T-cell (primary cell): ENCODE results near the gene ADAMTS17. TPM values are rescaled to one million over a fixed set of nuclear protein-coding genes. Genes with fewer than 3 reads are reported as not detected.

Experiments
- ATAC-seq, 4 experiments: fragments of 200-7000 bp in 3 of 4; fragments of 150-1000 bp in 1 of 4; cut with Tn5 transposase; replicated peaks in 1 of 4; 1 replicate in 3 of 4; 2 replicates in 1 of 4; pipeline ENCODE4 v1.10.0; 2021; ENCODE audit warnings: moderate library complexity in 3 of 4, mild to moderate bottlenecking in 2 of 4, moderate number of reproducible peaks in 1 of 4
- CTCF ChIA-PET, 2 donors: fragments of 300-600 bp; sonication (Branson Sonifier 250); formaldehyde crosslinking; loops; one replicate each; lab custom pipeline; 2022; ENCODE audit warnings: antibody characterized with exemption in 2 of 2; lab: Charles Lee
- POLR2A ChIA-PET, 2 donors: fragments of 300-600 bp; sonication (Branson Sonifier 250); formaldehyde crosslinking; loops; one replicate each; lab custom pipeline; 2022; ENCODE audit warnings: antibody characterized with exemption in 2 of 2; lab: Charles Lee
- DNase-seq, 35 experiments: peaks; one replicate each; pipeline versions ENCODE4 v3.0.0 to v3.0.0-alpha.2; 2013 to 2023
- H3K27ac ChIP-seq: one replicate; pipeline ENCODE4 v1.5.1; 2013; ENCODE audit warnings: low read length
- H3K27me3 ChIP-seq, 2 experiments: replicated peaks in 1 of 2; 1 replicate in 1 of 2; 2 replicates in 1 of 2; pipeline versions ENCODE4 v1.6.1 to v1.7.0; 2013; ENCODE audit warnings: low read length in 1 of 2, mixed read lengths in 1 of 2; ENCODE audit not compliant: control insufficient read depth in 2 of 2, insufficient read depth in 2 of 2; ENCODE audit errors: extremely low read depth in 1 of 2
- H3K36me3 ChIP-seq, 2 donors: 1 replicate in 1 of 2; 2 replicates in 1 of 2; pipeline versions ENCODE4 v1.6.1 to v1.7.0; 2013; ENCODE audit warnings: low read length in 1 of 2; ENCODE audit not compliant: control insufficient read depth in 2 of 2, insufficient read depth in 1 of 2; ENCODE audit errors: extremely low read depth in 1 of 2
- H3K4me1 ChIP-seq, 2 experiments: 1 replicate in 1 of 2; 2 replicates in 1 of 2; pipeline versions ENCODE4 v1.6.1 to v1.7.0; 2013; ENCODE audit warnings: low read length in 2 of 2, mixed read lengths in 1 of 2; ENCODE audit not compliant: insufficient read depth in 2 of 2, control insufficient read depth in 1 of 2; ENCODE audit errors: extremely low read depth in 1 of 2
- H3K4me3 ChIP-seq, 2 donors: 1 replicate in 1 of 2; 2 replicates in 1 of 2; pipeline versions ENCODE4 v1.5.1 to v1.7.0; 2013; ENCODE audit warnings: mild to moderate bottlenecking in 2 of 2, low read length in 1 of 2, moderate library complexity in 1 of 2; ENCODE audit not compliant: control insufficient read depth in 1 of 2; ENCODE audit errors: extremely low read depth in 1 of 2
- H3K9me3 ChIP-seq: 2 replicates; pipeline ENCODE4 v1.7.0; 2013
- H3K27ac Mint-ChIP-seq, 2 donors: one replicate each; pipeline ENCODE4 v1.8.0; 2020 to 2021; ENCODE audit warnings: mild to moderate bottlenecking in 2 of 2, mixed read lengths in 2 of 2
- H3K27me3 Mint-ChIP-seq, 2 donors: one replicate each; pipeline ENCODE4 v1.8.0; 2021 to 2022; ENCODE audit warnings: mixed read lengths in 2 of 2
- H3K36me3 Mint-ChIP-seq: one replicate; pipeline ENCODE4 v1.8.0; 2021; ENCODE audit warnings: mixed read lengths
- H3K4me1 Mint-ChIP-seq, 3 donors: one replicate each; pipeline ENCODE4 v1.8.0; 2020 to 2022; ENCODE audit warnings: mixed read lengths in 3 of 3, mild to moderate bottlenecking in 1 of 3
- H3K4me3 Mint-ChIP-seq, 3 donors: one replicate each; pipeline ENCODE4 v1.8.0; 2020 to 2022; ENCODE audit warnings: mild to moderate bottlenecking in 3 of 3, mixed read lengths in 3 of 3, moderate library complexity in 3 of 3
- H3K9me3 Mint-ChIP-seq, 3 donors: one replicate each; pipeline ENCODE4 v1.8.0; 2020 to 2022; ENCODE audit warnings: mixed read lengths in 3 of 3
- WGBS: methylation state at CpG from one replicate; pipeline ENCODE4 v1.1.5; 2013; ENCODE audit warnings: missing lambda C conversion rate; ENCODE audit not compliant: insufficient coverage; 5-methylcytosine and 5-hydroxymethylcytosine counted together
- total RNA-seq, 35 experiments: library from RNA in 6 of 35; stranded (reverse) in 6 of 35; fragments of 120-200 nt in 1 of 35; gene quantifications; one replicate each; pipeline versions ENCODE4 v1.2.1 to v1.2.4 and lab custom pipeline; 2013 to 2026

ADAMTS17 gene
- total RNA-seq, 5 donors from 2014 or later (not counting 1 experiment from before 2014, with no cell fraction given) = 8.9 to 17.8 (median 11.6) TPM

DNA sequence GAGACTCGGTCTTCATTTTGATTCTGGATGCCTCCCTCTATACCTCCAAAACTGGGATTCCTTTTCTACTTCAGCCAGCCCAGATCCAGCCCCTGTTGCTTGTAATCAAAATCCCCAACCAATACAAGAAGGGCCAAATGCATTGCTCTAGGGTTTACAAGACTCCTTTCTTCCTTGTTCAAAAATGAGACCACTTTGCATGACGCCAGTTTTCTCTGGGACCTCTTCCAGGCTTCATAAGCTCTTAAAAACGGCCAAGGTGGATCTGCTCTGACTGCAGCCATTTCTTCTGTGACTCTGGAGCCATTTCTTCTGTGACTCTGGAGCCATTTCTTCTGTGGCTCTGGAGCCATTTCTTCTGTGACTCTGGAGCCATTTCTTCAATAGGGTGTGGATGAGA lies 71.9 kb downstream of the ADAMTS17 start:
- Mint-ChIP-seq H3K27me3 (no peaks in the 10 kb centered on the region), H3K4me3 (no peak overlapping the region), H3K4me1 (no peaks in the 10 kb centered on the region), H3K36me3 (peaks cover 35% of the 10 kb centered on the region), H3K9me3 (peaks cover 26 to 37% (median 30%) of the 10 kb centered on the region in 3 donors), H3K27ac (no peak overlapping the region)
- Histone ChIP-seq H3K4me1 (no peaks in the 10 kb centered on the region), H3K4me3 (no peak overlapping the region), H3K9me3 (no peaks in the 10 kb centered on the region), H3K27ac (no peak overlapping the region), H3K27me3 (peaks cover 0 to 2% of the 10 kb centered on the region in 2 experiments), H3K36me3 (no peaks in the 10 kb centered on the region)
- WGBS = 82% methylated on average over 3 of the region's 3 CpGs
- ATAC-seq (no peak), DNase-seq (no peak)
- ChIA-PET CTCF (no interaction called here), POLR2A (no interaction called here)

DNA sequence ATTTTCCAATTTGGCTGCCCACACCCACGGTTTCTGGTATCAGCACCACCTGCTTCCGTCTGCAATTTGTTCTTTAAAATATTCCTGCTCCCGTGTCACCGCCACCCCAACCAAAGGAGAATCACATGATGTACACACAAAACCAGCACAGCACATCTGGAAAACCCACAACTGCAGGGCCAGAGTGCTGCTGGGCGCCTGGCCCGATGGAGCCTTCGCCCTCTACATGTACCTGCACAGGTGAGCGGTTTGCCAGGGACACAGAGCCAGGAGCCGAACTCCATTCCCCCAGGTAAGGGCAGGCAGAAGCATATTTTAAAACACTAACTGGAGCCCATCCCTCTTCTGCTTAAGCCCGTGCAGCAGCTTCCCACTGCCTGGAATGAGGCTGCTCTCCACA lies 75.6 kb downstream of the ADAMTS17 start:
- ATAC-seq (no peak), DNase-seq (no peak)
- Mint-ChIP-seq H3K36me3 (peaks cover 11% of the 10 kb centered on the region), H3K27me3 (no peaks in the 10 kb centered on the region), H3K27ac (no peak overlapping the region), H3K4me3 (no peak overlapping the region), H3K9me3 (peaks cover 4 to 5% (median 4%) of the 10 kb centered on the region in 3 donors), H3K4me1 (peaks cover 0 to 2% (median 0%) of the 10 kb centered on the region in 3 donors)
- no peak overlapping the region for H3K27ac ChIP-seq
- POLR2A ChIA-PET = no interaction called here
- WGBS = 66% methylated on average over 10 of the region's 10 CpGs
- CTCF ChIA-PET = no interaction called here
- H3K4me3 ChIP-seq = no peak overlapping the region
- H3K4me1 ChIP-seq = no peaks in the 10 kb centered on the region
- H3K36me3 ChIP-seq = no peaks in the 10 kb centered on the region
- no peaks in the 10 kb centered on the region for H3K9me3 ChIP-seq
- peaks cover 0 to 2% of the 10 kb centered on the region in 2 experiments for H3K27me3 ChIP-seq

GRCh38 chr15:100265641-100266035 lies 76.1 kb downstream of the ADAMTS17 start:
- Mint-ChIP-seq H3K27ac (no peak overlapping the region), H3K36me3 (peaks cover 12% of the 10 kb centered on the region), H3K4me3 (no peak overlapping the region), H3K9me3 (peaks cover 0 to under 1% (median under 1%) of the 10 kb centered on the region in 3 donors), H3K4me1 (peaks cover 0 to 2% (median 0%) of the 10 kb centered on the region in 3 donors), H3K27me3 (no peaks in the 10 kb centered on the region)
- 83% methylated on average over 1 of the region's 2 CpGs for WGBS
- Histone ChIP-seq H3K4me1 (no peaks in the 10 kb centered on the region), H3K36me3 (no peaks in the 10 kb centered on the region), H3K27ac (no peak overlapping the region), H3K9me3 (no peaks in the 10 kb centered on the region), H3K4me3 (no peak overlapping the region), H3K27me3 (peaks cover 0 to 2% of the 10 kb centered on the region in 2 experiments)
- ChIA-PET CTCF (no interaction called here), POLR2A (no interaction called here)
- ATAC-seq = no peak
- DNase-seq = no peak

- Histone ChIP-seq H3K27ac (no peak overlapping the region), H3K4me1 (no peaks in the 10 kb centered on the region), H3K27me3 (peaks cover 0 to 2% of the 10 kb centered on the region in 2 experiments), H3K9me3 (no peaks in the 10 kb centered on the region), H3K4me3 (no peak overlapping the region), H3K36me3 (no peaks in the 10 kb centered on the region)
- peaks cover 0 to 2% (median 0%) of the 10 kb centered on the region in 3 donors for H3K4me1 Mint-ChIP-seq
- 83% methylated on average over 13 of the region's 21 CpGs for WGBS
- no peaks in the 10 kb centered on the region for H3K9me3 Mint-ChIP-seq
- no peak overlapping the region for H3K4me3 Mint-ChIP-seq
- DNase-seq (no peak), ATAC-seq (no peak)
- peaks cover 12% of the 10 kb centered on the region for H3K36me3 Mint-ChIP-seq
- ChIA-PET POLR2A (no interaction called here), CTCF (no interaction called here)
- H3K27ac Mint-ChIP-seq = no peak overlapping the region
- H3K27me3 Mint-ChIP-seq = no peaks in the 10 kb centered on the region
Observed at GRCh38 chr15:100264994-100265640, 76.7 kb downstream of the ADAMTS17 start.

GRCh38 chr15:100263721-100264455 lies 77.9 kb downstream of the ADAMTS17 start:
- Histone ChIP-seq H3K9me3 (no peaks in the 10 kb centered on the region), H3K27me3 (peaks cover 0 to 2% of the 10 kb centered on the region in 2 experiments), H3K4me1 (no peaks in the 10 kb centered on the region), H3K4me3 (no peak overlapping the region), H3K36me3 (no peaks in the 10 kb centered on the region), H3K27ac (no peak overlapping the region)
- DNase-seq (no peak), ATAC-seq (no peak)
- Mint-ChIP-seq H3K4me3 (no peak overlapping the region), H3K27me3 (no peaks in the 10 kb centered on the region), H3K27ac (no peak overlapping the region), H3K9me3 (no peaks in the 10 kb centered on the region), H3K36me3 (peaks cover 16% of the 10 kb centered on the region), H3K4me1 (peaks cover 0 to 2% (median 0%) of the 10 kb centered on the region in 3 donors)
- ChIA-PET CTCF (interaction anchor here (0.6 to 0.7 kb wide), 2 partner anchors 522 to 1006 kb away, joined by 3 read pairs; no protein-coding TSS in a partner anchor), POLR2A (no interaction called here)
- WGBS = 84% methylated on average over 11 of the region's 14 CpGs

DNA sequence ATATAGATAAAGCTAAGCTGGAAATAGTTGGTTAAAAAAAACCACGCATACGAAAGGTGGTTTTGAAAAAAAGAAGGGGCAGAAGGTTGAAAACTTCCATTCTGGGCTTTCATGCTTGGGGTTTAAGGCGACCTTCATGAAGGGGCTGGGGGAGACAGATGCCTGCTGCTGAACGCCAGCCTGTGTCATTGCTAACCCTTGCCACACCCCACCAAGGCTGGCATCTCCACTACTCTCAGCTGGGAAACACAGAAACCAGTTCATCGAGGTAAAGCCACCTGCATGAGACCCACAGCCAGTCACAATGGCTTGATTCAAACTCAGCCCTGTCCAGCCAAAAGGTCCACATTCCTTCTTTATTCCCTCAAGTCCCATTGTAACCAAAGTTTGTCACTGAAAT lies 78.7 kb downstream of the ADAMTS17 start:
- no peak overlapping the region for H3K27ac Mint-ChIP-seq
- no peak for ATAC-seq
- no peak overlapping the region for H3K27ac ChIP-seq

More for the DNA sequence above, 78.7 kb downstream of the ADAMTS17 start:
- 60% methylated on average over 2 of the region's 5 CpGs for WGBS
- Histone ChIP-seq H3K9me3 (no peaks in the 10 kb centered on the region), H3K4me1 (no peaks in the 10 kb centered on the region), H3K27me3 (peaks cover 0 to 2% of the 10 kb centered on the region in 2 experiments), H3K4me3 (no peak overlapping the region), H3K36me3 (no peaks in the 10 kb centered on the region)
- peaks cover 25% of the 10 kb centered on the region for H3K36me3 Mint-ChIP-seq
- H3K4me1 Mint-ChIP-seq = peaks cover 0 to 2% (median 0%) of the 10 kb centered on the region in 3 donors
- POLR2A ChIA-PET = no interaction called here
- CTCF ChIA-PET = no interaction called here
- H3K27me3 Mint-ChIP-seq = no peaks in the 10 kb centered on the region
- no peaks in the 10 kb centered on the region for H3K9me3 Mint-ChIP-seq
- no peak overlapping the region for H3K4me3 Mint-ChIP-seq
- no peak for DNase-seq
